GM21390 (cell line): Measurements from ENCODE around the gene TFEB.

ENCODE experiments used
- ATAC-seq: cut with Tn5 transposase; IDR thresholded peaks from one replicate; pipeline ENCODE4 v1.9.1; 2021; ENCODE audit not compliant: unreplicated experiment

TFEB gene

GRCh38 chr6:41655176-41655575 lies 80.2 kb downstream of the TFEB start:
- ATAC-seq = no peak

- no peak for ATAC-seq
Measured at GRCh38 chr6:41654698-41655151, 80.7 kb downstream of the TFEB start.

GRCh38 chr6:41654151-41654697 lies 81.2 kb downstream of the TFEB start:
- ATAC-seq = no peak

GRCh38 chr6:41653691-41654090 lies 81.7 kb downstream of the TFEB start:
- ATAC-seq = no peak

- no peak for ATAC-seq
Measured at GRCh38 chr6:41652866-41653652, 82.3 kb downstream of the TFEB start.

- no peak for ATAC-seq
Measured at GRCh38 chr6:41651962-41652657, 83.3 kb downstream of the TFEB start.

- ATAC-seq = no peak
Measured at GRCh38 chr6:41651246-41651961, 84.0 kb downstream of the TFEB start.

GRCh38 chr6:41650120-41650519 lies 85.3 kb downstream of the TFEB start:
- ATAC-seq = no peak

GRCh38 chr6:41649596-41649995 lies 85.8 kb downstream of the TFEB start:
- ATAC-seq = no peak

GRCh38 chr6:41648921-41649320 lies 86.5 kb downstream of the TFEB start:
- ATAC-seq = no peak

- ATAC-seq = no peak
Measured at GRCh38 chr6:41648070-41648585, 87.3 kb downstream of the TFEB start.

- ATAC-seq = no peak
Measured at GRCh38 chr6:41647061-41647511, 88.3 kb downstream of the TFEB start.

- ATAC-seq = no peak
Measured at GRCh38 chr6:41646026-41646795, 89.2 kb downstream of the TFEB start.

- ATAC-seq = no peak
Measured at GRCh38 chr6:41645007-41645618, 90.3 kb downstream of the TFEB start.

- ATAC-seq = no peak
Measured at GRCh38 chr6:41644297-41644879, 91.0 kb downstream of the TFEB start.

- ATAC-seq = no peak
Measured at GRCh38 chr6:41643899-41644269, 91.5 kb downstream of the TFEB start.

- no peak for ATAC-seq
Measured at GRCh38 chr6:41642960-41643898, 92.2 kb downstream of the TFEB start.

GRCh38 chr6:41642090-41642959 lies 93.1 kb downstream of the TFEB start:
- no peak for ATAC-seq
